GM12875 (cell line): ENCODE data around the gene ZNF14.
A peak's percentile ranks its signal among the peaks of the same experiment; 100 is the strongest.

ENCODE experiments used
- H3K4me3 ChIP-seq: one replicate; pipeline ENCODE4 v1.5.1; 2011; ENCODE audit warnings: low read depth, low read length, control low read depth
- CTCF ChIP-seq: IDR thresholded peaks from 2 replicates; pipeline ENCODE4 v1.5.1; 2011; ENCODE audit warnings: low read depth, mild to moderate bottlenecking, control low read depth, inconsistent platforms, low read length, moderate library complexity, borderline replicate concordance; ENCODE audit not compliant: insufficient read depth

Gene ZNF14

DNA sequence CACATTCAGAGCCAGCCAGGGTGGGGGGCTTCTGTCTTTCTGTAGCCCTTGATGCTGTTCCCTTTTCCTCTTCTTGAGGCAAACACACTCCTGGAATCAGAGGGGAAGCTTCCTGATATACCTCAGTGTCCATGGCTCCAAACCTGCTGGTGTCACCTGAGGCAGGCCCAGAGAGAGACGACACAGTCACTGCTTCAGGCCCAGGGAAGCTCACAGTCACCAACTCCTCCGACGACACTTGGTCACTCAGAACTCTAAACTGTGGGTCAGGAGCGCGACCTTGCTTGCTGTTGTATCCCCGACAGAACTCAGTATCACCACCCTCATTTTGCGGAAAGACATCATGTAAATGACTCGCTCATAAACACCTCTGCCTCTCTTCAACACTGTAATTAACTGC, 70.6 kb downstream of the ZNF14 start:
- peak overlapping the region; percentile 76 for H3K4me3 ChIP-seq
- no peak for TF ChIP-seq CTCF

- no peak for TF ChIP-seq CTCF
- H3K4me3 ChIP-seq = peak overlapping the region; percentile 76
Measured at GRCh38 chr19:19661675-19662251, 71.1 kb downstream of the ZNF14 start.

GRCh38 chr19:19661141-19661674, 71.7 kb downstream of the ZNF14 start:
- H3K4me3 ChIP-seq = peak overlapping the region; percentile 76
- TF ChIP-seq CTCF = no peak
